ENCODE results near the gene URM1.

- no peak for TF ChIP-seq CTCF (IDR thresholded peaks at IDR 0.05; ENCODE audit: low read length)
- no peak for TF ChIP-seq EZH2 (optimal IDR thresholded peaks at IDR 0.05; ENCODE audit: low read depth, low read length)
Measured at GRCh38 chr9:128360826-128361225, 10.3 kb upstream of the URM1 start.
